PC-3 (cell line): ENCODE data around the gene SMIM44.

Source experiments
- EZH2 ChIP-seq: fragments of 300-600 bp; sonication (generic); IDR thresholded peaks from one replicate; pipeline ENCODE4 v1.6.1; 2017; ENCODE audit warnings: antibody characterized with exemption, mild to moderate bottlenecking, low read length; ENCODE audit not compliant: unreplicated experiment
- EZH2phosphoT487 ChIP-seq: fragments of 300-600 bp; sonication (generic); IDR thresholded peaks from 2 replicates; pipeline ENCODE4 v1.6.1; 2018; ENCODE audit warnings: mild to moderate bottlenecking, antibody characterized with exemption, low read length, borderline replicate concordance
- TF ChIP-seq, protein P1 (sequence below): fragments of 300-600 bp; sonication (generic); conservative IDR thresholded peaks from 2 replicates; pipeline ENCODE4 v1.5.1; 2017; ENCODE audit warnings: antibody characterized with exemption, low read depth, mild to moderate bottlenecking, low read length

DNA sequence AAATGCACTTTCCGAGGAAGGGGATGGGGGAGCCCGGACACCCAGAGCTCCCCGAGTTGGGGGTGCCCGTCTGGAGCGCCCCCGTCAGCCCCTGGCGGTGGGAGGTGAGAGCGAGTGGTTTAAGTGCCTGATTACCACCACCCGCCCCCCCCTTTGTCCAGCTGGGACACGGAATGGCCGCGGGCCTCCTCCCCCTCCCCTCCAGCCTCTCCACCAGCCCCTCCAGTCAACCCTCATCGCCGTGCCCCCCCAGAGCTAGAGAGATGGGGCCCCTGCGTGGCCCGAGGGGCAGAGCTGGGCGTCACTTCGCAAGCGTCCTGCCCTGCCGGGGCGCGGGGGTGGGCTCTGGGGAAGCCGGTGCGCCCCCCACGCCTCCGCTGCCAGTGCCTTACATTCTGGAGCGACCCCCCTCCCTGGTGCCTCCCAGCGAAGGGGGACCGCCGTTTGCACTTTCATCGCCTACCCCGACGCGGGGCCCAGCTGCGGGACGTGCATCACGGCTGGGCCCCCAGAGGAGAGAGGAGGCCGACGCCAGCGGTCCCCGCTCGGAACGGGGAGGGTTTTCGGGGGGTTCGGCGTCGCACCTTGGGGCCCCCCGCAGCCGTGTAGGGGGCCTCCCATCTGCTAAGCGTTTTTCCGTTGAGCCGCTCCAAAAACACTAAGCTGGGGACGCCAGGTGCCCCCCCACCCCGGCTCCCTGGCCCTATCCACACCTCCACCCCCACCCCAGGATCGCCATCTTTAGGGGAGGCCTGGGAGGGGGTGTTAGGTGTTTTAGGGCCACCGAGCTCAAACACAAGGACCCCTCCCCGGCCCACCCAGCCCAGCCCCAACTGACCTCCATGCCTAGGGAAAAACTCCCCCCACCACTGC, 19.3 kb downstream of the SMIM44 start:
- TF ChIP-seq, protein P1, sequence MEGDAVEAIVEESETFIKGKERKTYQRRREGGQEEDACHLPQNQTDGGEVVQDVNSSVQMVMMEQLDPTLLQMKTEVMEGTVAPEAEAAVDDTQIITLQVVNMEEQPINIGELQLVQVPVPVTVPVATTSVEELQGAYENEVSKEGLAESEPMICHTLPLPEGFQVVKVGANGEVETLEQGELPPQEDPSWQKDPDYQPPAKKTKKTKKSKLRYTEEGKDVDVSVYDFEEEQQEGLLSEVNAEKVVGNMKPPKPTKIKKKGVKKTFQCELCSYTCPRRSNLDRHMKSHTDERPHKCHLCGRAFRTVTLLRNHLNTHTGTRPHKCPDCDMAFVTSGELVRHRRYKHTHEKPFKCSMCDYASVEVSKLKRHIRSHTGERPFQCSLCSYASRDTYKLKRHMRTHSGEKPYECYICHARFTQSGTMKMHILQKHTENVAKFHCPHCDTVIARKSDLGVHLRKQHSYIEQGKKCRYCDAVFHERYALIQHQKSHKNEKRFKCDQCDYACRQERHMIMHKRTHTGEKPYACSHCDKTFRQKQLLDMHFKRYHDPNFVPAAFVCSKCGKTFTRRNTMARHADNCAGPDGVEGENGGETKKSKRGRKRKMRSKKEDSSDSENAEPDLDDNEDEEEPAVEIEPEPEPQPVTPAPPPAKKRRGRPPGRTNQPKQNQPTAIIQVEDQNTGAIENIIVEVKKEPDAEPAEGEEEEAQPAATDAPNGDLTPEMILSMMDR, result no peak
- no peak for TF ChIP-seq EZH2phosphoT487
- no peak for TF ChIP-seq EZH2
